Epithelial cell of proximal tubule (primary cell): ENCODE data around the gene ATRIP. TPM values are rescaled to one million over a fixed set of nuclear protein-coding genes. Genes with fewer than 3 reads are reported as not detected.
"Not testable (repeated sequence)": the region's sequence is repeated elsewhere in the genome, so short reads cannot be mapped to it uniquely, and the experiment has no call there.

Source experiments
- DNase-seq: peaks from one replicate; pipeline ENCODE4 v3.0.0-alpha.2; 2011; ENCODE audit warnings: low read depth
- H3K4me3 ChIP-seq: 2 replicates; pipeline ENCODE4 v1.5.1; 2011; ENCODE audit warnings: low read depth, mild to moderate bottlenecking, low read length
- total RNA-seq: library from RNA; depleted of rRNA; stranded (reverse); fragments of >200 nt; gene quantifications from 2 replicates; pipeline ENCODE4 v1.2.3, GENCODE V29; 2015
- TF ChIP-seq, protein P1 (sequence below): conservative IDR thresholded peaks from 2 replicates; pipeline ENCODE4 v1.5.1; 2012; ENCODE audit warnings: low read depth, mild to moderate bottlenecking, low read length

Gene ATRIP
- total RNA-seq, 1 donor from 2014 or later = 5.9 TPM

- TF ChIP-seq, protein P1, sequence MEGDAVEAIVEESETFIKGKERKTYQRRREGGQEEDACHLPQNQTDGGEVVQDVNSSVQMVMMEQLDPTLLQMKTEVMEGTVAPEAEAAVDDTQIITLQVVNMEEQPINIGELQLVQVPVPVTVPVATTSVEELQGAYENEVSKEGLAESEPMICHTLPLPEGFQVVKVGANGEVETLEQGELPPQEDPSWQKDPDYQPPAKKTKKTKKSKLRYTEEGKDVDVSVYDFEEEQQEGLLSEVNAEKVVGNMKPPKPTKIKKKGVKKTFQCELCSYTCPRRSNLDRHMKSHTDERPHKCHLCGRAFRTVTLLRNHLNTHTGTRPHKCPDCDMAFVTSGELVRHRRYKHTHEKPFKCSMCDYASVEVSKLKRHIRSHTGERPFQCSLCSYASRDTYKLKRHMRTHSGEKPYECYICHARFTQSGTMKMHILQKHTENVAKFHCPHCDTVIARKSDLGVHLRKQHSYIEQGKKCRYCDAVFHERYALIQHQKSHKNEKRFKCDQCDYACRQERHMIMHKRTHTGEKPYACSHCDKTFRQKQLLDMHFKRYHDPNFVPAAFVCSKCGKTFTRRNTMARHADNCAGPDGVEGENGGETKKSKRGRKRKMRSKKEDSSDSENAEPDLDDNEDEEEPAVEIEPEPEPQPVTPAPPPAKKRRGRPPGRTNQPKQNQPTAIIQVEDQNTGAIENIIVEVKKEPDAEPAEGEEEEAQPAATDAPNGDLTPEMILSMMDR = no peak
- no peak for DNase-seq
- H3K4me3 ChIP-seq = no peak overlapping the region
These were observed 13.4 kb downstream of the ATRIP start for GRCh38 chr3:48459773-48460516.

DNA sequence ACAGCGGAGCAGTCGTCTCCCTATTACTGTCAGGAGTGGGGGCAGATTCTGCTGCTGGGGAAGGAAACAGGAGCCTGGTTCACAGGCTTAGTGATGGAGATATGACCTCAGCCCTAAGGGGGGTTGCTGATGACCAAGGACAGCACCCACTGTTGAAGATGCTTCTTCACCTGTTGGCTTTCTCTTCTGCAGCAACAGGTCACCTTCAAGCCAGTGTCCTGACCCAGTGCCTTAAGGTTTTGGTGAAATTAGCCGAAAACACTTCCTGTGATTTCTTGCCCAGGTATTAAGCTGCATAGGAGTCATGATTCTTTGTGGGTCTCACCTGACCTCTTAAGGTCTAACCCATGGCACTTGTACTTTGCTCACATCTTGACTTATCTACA is 14.0 kb downstream of the ATRIP start:
- no peak overlapping the region for H3K4me3 ChIP-seq
- TF ChIP-seq, protein P1 = no peak
- DNase-seq = no peak

- DNase-seq, H3K4me3 ChIP-seq: not testable (repeated sequence)
These were observed 15.2 kb downstream of the ATRIP start for GRCh38 chr3:48461767-48462166.

- TF ChIP-seq, protein P1 = no peak
- H3K4me3 ChIP-seq = no peak overlapping the region
- DNase-seq = no peak
These were observed 17.2 kb downstream of the ATRIP start for GRCh38 chr3:48463703-48464102.

DNA sequence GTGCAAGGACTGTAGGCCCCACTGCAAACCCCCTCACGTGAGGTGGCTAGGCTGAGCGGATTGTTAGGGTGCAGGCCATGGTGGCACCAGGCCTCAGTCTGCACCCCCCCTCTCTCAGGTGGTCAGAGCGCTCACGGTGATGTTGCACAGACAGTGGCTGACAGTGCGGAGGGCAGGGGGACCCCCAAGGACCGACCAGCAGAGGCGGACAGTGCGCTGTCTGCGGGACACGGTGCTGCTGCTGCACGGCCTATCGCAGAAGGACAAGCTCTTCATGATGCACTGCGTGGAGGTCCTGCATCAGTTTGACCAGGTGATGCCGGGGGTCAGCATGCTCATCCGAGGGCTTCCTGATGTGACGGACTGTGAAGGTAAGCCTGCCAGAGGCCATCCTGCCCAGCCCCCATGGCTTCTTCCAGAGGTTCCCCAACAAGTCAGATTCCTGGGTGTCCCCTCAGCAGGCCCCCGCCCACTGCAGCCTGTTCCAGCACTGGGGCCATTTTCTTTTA is 18.2 kb downstream of the ATRIP start:
- TF ChIP-seq, protein P1 = no peak
- no peak overlapping the region for H3K4me3 ChIP-seq
- DNase-seq = no peak

- no peak overlapping the region for H3K4me3 ChIP-seq
- TF ChIP-seq, protein P1 = no peak
- DNase-seq = no peak
These were observed 18.6 kb downstream of the ATRIP start for GRCh38 chr3:48465237-48465530.

- peak; percentile 96 for DNase-seq
- H3K4me3 ChIP-seq = peak overlapping the region; percentile 66
- TF ChIP-seq, protein P1 = peak; percentile 83
These were observed 19.2 kb downstream of the ATRIP start for GRCh38 chr3:48465531-48466378.
